ENCODE measurements around the gene GRID1. TPM values are rescaled to one million over a fixed set of nuclear protein-coding genes. Genes with fewer than 3 reads are reported as not detected.

The GRID1 gene
- total and polyA plus RNA-seq, 11 donors: 0.69 to 3.4 (median 1.6) TPM

- peaks cover 0 to 44% (median 12%) of the 10 kb centered on the region in 12 donors for H3K4me1 ChIP-seq
- H3K27ac ChIP-seq: no peak overlapping the region
- DNase-seq (peak in 1 of 5 donors; percentile 66), ATAC-seq (peak in 1 of 4 donors; percentile 31)
- peak overlapping the region; percentile 34 to 77 (median 57) for H3K4me3 ChIP-seq
- H3K9me3 ChIP-seq: no peaks in the 10 kb centered on the region
- 7 to 42% (median 17%) methylated on average over 12 to 62 of the region's 62 CpGs for WGBS, 4 donors
- intact Hi-C loops (cut with DNase I): loop anchor here in 6 of 10 donors (5.0 to 10.0 kb wide), 6 partner anchors 263 to 575 kb away; no protein-coding TSS in a partner anchor
- peaks cover 12 to 75% (median 30%) of the 10 kb centered on the region in 9 donors for H3K27me3 ChIP-seq
- no peaks in the 10 kb centered on the region for H3K36me3 ChIP-seq
- TF ChIP-seq CTCF (IDR thresholded peaks at IDR 0.05) (no peak), POLR2A (IDR thresholded peaks at IDR 0.05) (no peak)
Observed at GRCh38 chr10:86367152-86367951, 757 bp upstream of the GRID1 start.

DNA sequence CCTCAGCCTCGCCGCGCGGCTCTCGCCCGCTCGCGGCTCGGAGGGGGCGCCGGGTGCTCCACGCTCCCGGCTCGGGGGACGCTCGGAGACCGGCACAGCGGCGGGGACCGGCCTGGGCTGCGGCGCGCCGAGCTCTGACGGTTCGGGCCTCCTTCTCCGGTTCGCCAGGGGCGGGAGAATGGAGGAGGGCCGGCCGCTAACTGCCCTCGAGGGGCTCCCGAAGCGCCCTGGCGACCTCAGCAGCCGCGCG is 232 bp upstream of the GRID1 start:
- ATAC-seq: peak in 2 of 4 donors; percentile 11 to 20
- TF ChIP-seq POLR2A (IDR thresholded peaks at IDR 0.05) (no peak), CTCF (IDR thresholded peaks at IDR 0.05) (no peak)
- 0 to 7% (median 1%) methylated on average over 3 to 38 of the region's 38 CpGs for WGBS, 4 donors
- Histone ChIP-seq H3K27ac (no peak overlapping the region), H3K36me3 (no peaks in the 10 kb centered on the region), H3K27me3 (peaks cover 12 to 70% (median 30%) of the 10 kb centered on the region in 9 donors), H3K4me3 (peak overlapping the region; percentile 34 to 77 (median 57)), H3K4me1 (peaks cover 0 to 48% (median 12%) of the 10 kb centered on the region in 12 donors), H3K9me3 (no peaks in the 10 kb centered on the region)
- intact Hi-C loops (cut with DNase I): loop anchor here in 6 of 10 donors (5.0 to 10.0 kb wide), 6 partner anchors 262 to 575 kb away; no protein-coding TSS in a partner anchor
- DNase-seq: no peak

- Histone ChIP-seq H3K27me3 (peaks cover 12 to 62% (median 30%) of the 10 kb centered on the region in 9 donors), H3K9me3 (no peaks in the 10 kb centered on the region), H3K27ac (no peak overlapping the region), H3K4me1 (peaks cover 0 to 62% (median 19%) of the 10 kb centered on the region in 12 donors), H3K4me3 (peak overlapping the region; percentile 32 to 77 (median 62)), H3K36me3 (no peaks in the 10 kb centered on the region)
- peak in 2 of 5 donors; percentile 18 to 51 for DNase-seq
- no peak for TF ChIP-seq CTCF (IDR thresholded peaks at IDR 0.05)
- no peak for TF ChIP-seq POLR2A (IDR thresholded peaks at IDR 0.05)
- WGBS, 4 donors: 6 to 21% (median 10%) methylated on average over 30 to 47 of the region's 47 CpGs
- ATAC-seq: no peak
- intact Hi-C loops (cut with DNase I): loop anchor here in 6 of 10 donors (5.0 to 10.0 kb wide), 6 partner anchors 261 to 573 kb away; no protein-coding TSS in a partner anchor
Observed at GRCh38 chr10:86365346-86366032, 1.1 kb downstream of the GRID1 start.
